ENCODE results near the gene TAS2R40. TPM values are rescaled to one million over a fixed set of nuclear protein-coding genes. Genes with fewer than 3 reads are reported as not detected.
"Not testable (repeated sequence)": the region's sequence is repeated elsewhere in the genome, so short reads cannot be mapped to it uniquely, and the experiment has no call there.

Gene TAS2R40
- total RNA-seq (not detected), polyA plus RNA-seq (not detected)

DNA sequence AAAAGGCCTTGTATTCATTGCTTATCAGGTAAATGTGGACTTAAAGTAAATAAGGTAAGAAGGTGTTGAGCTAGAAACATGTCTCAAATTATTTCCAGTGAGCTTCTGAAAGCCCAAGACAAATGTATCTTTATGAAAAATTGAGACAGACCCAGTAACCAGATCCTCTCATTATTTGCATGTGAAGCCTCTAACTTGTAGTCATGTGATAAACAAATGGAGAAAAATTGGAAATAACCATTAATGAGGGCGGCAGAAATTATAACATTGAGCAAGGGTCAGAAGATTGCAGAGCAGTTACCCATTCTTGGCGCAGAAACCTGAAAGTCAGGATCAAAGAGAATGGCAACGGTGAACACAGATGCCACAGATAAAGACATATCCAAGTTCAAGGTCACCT, at the start of gene TAS2R40:
Gene TAS2R40 (plus strand): TSS at position 301 of the 400 bp plus-strand sequence. CDS start 42 bp downstream, at position 343.
- Histone ChIP-seq H3K4me3 (ENCODE audit: low read length) (no peak within 1 kb of the TSS), H3K27me3 (ENCODE audit: insufficient read depth, low read length, poor library complexity, severe bottlenecking) (peaks cover 9% of the 10 kb centered on the region), H3K36me3 (ENCODE audit: insufficient read depth, low read length) (no peaks in the 10 kb centered on the region), H3K27ac (ENCODE audit: low read depth, low read length) (no peak within 1 kb of the TSS), H3K4me1 (ENCODE audit: insufficient read depth, low read length) (no peaks in the 10 kb centered on the region), H3K9me3 (ENCODE audit: low read length) (no peaks in the 10 kb centered on the region)
- no peak within 1 kb of the TSS for H3K27ac Mint-ChIP-seq
- H3K4me1 Mint-ChIP-seq = no peaks in the 10 kb centered on the region
- H3K9me3 Mint-ChIP-seq = no peaks in the 10 kb centered on the region
- no peak within 1 kb of the TSS for H3K4me3 Mint-ChIP-seq
- ChIA-PET CTCF (interaction anchor here (1.4 to 1.5 kb wide), 3 partner anchors 77 to 215 kb away, joined by 3 to 6 read pairs (median 3); no protein-coding TSS in a partner anchor), POLR2A (no interaction called here)
- no peak for DNase-seq
- H3K27me3 Mint-ChIP-seq = peaks cover 7 to 36% of the 10 kb centered on the region in 2 donors
- no peaks in the 10 kb centered on the region for H3K36me3 Mint-ChIP-seq

DNA sequence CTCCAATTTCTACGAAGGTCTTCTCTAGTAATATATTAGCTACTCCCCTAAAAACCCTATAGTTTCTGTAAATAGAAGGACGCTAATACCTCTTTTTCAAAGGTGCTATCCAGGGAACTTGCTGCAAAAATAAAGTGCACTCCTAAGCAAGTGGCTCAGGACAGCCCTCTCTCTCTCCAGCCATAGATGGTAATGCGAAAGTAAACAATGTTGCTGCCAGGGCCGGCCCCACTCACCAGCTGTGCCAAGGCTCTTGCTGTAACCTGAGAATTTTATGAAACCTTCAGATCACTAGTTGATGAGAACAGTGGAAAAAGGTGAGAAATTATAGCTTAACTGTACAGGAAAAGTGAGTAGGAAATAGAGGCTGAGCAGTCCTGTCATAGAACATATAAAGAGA, 49.5 kb upstream of the TAS2R40 start:
- Mint-ChIP-seq H3K9me3 (peaks cover 3 to 12% (median 7%) of the 10 kb centered on the region in 5 donors), H3K27me3 (peaks cover 21 to 49% of the 10 kb centered on the region in 2 donors), H3K27ac (no peak overlapping the region), H3K36me3 (no peaks in the 10 kb centered on the region), H3K4me1 (no peaks in the 10 kb centered on the region), H3K4me3 (no peak overlapping the region)
- CTCF ChIA-PET = no interaction called here
- DNase-seq = no peak
- no peak overlapping the region for H3K4me3 ChIP-seq (ENCODE audit: low read length)
- H3K36me3 ChIP-seq (ENCODE audit: insufficient read depth, low read length) = no peaks in the 10 kb centered on the region
- POLR2A ChIA-PET = no interaction called here
- H3K4me1 ChIP-seq (ENCODE audit: insufficient read depth, low read length) = no peaks in the 10 kb centered on the region
- no peaks in the 10 kb centered on the region for H3K9me3 ChIP-seq (ENCODE audit: low read length)
- H3K27ac ChIP-seq (ENCODE audit: low read depth, low read length) = no peak overlapping the region
- H3K27me3 ChIP-seq (ENCODE audit: insufficient read depth, low read length, poor library complexity, severe bottlenecking) = peaks cover 5% of the 10 kb centered on the region

DNA sequence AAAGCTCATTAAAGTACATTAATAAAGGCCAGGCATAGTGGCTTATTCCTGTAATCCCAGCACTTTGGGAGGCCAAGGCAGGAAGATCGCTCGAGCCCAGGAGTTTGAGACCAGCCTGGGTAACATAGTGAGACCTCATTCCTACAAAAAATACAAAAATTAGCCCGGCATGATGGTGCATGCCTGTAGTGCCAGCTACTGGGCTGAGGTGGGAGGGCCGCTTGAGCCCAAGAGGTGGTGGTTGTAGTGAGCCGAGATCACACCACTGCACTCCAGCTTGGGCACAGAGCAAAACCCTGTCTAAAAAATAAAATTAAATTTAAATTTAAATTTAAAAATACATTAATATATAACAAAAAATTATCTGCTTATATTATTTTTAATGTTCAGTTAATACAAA, 45.7 kb upstream of the TAS2R40 start:
- H3K36me3 Mint-ChIP-seq = no peaks in the 10 kb centered on the region
- POLR2A ChIA-PET = no interaction called here

DNA sequence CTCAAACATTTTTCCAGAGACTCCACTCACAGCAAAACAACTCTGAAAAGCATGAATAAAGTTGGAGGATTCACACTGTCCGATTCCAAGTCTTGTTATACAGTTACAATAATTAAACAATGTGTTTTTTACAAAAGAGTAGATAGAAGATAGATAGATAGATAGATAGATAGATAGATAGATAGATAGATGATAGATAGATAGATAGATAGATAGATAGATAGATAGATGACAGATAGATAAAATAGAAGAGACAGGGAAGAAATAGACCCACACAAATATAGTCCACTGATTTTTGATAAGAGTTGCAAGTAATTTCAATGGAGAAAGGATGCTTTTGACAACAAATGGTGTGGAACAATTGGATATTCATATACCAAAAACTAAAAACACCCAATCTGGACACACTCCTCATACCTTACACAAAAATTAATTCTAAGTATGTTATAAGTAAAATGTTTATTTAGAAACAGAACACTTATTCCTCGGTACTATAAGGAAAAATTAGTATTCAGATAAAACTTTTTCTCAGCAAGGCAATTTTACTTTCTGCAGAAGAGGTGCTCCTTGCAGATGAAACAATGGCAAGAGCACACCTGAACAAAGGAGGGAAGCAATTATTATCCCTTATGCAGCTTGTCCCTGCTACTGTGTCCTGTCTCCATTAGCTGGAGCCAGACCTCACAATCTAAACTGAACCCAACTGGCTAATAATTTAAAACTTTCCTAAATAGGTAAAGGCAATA, 44.3 kb upstream of the TAS2R40 start:
- POLR2A ChIA-PET = no interaction called here
- no peaks in the 10 kb centered on the region for H3K9me3 ChIP-seq (ENCODE audit: low read length)
- Mint-ChIP-seq H3K4me1 (no peaks in the 10 kb centered on the region), H3K27me3 (peaks cover 3 to 35% of the 10 kb centered on the region in 2 donors), H3K9me3 (peaks cover 13 to 30% (median 24%) of the 10 kb centered on the region in 5 donors), H3K27ac (no peak overlapping the region), H3K36me3 (no peaks in the 10 kb centered on the region), H3K4me3 (no peak overlapping the region)
- no peaks in the 10 kb centered on the region for H3K4me1 ChIP-seq (ENCODE audit: insufficient read depth, low read length)
- H3K27ac ChIP-seq (ENCODE audit: low read depth, low read length) = no peak overlapping the region
- no peak for DNase-seq
- H3K36me3 ChIP-seq (ENCODE audit: insufficient read depth, low read length) = no peaks in the 10 kb centered on the region
- no peaks in the 10 kb centered on the region for H3K27me3 ChIP-seq (ENCODE audit: insufficient read depth, low read length, poor library complexity, severe bottlenecking)
- CTCF ChIA-PET = no interaction called here
- no peak overlapping the region for H3K4me3 ChIP-seq (ENCODE audit: low read length)

More for the DNA sequence above, 45.7 kb upstream of the TAS2R40 start:
- no peak overlapping the region for H3K27ac ChIP-seq (ENCODE audit: low read depth, low read length)
- no peaks in the 10 kb centered on the region for H3K27me3 ChIP-seq (ENCODE audit: insufficient read depth, low read length, poor library complexity, severe bottlenecking)
- no peak for DNase-seq
- H3K4me3 ChIP-seq (ENCODE audit: low read length) = no peak overlapping the region
- no peak overlapping the region for H3K27ac Mint-ChIP-seq
- peaks cover 3 to 31% of the 10 kb centered on the region in 2 donors for H3K27me3 Mint-ChIP-seq
- no peaks in the 10 kb centered on the region for H3K9me3 ChIP-seq (ENCODE audit: low read length)
- no peaks in the 10 kb centered on the region for H3K4me1 Mint-ChIP-seq
- H3K9me3 Mint-ChIP-seq = peaks cover 13 to 26% (median 22%) of the 10 kb centered on the region in 5 donors
- no peaks in the 10 kb centered on the region for H3K4me1 ChIP-seq (ENCODE audit: insufficient read depth, low read length)
- H3K36me3 ChIP-seq (ENCODE audit: insufficient read depth, low read length) = no peaks in the 10 kb centered on the region
- CTCF ChIA-PET = no interaction called here
- H3K4me3 Mint-ChIP-seq = no peak overlapping the region

DNA sequence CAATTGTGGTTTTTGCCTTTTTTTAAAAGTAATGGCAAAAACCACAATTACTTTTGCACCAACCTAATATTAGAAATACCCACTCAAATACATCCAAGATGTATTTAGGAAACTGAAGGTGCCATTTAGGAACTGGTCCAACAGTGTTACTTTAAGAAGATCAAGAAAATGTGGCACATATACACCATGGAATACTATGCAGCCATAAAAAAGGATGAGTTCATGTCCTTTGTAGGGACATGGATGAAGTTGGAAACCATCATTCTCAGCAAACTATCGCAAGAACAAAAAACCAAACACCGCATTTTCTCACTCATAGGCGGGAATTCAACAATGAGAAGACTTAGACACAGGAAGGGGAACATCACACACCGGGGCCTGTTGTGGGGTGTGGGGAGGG, 41.1 kb upstream of the TAS2R40 start:
- H3K27ac Mint-ChIP-seq; H3K36me3 ChIP-seq (ENCODE audit: insufficient read depth, low read length); DNase-seq; H3K36me3 Mint-ChIP-seq; H3K4me1 ChIP-seq (ENCODE audit: insufficient read depth, low read length); H3K4me3 Mint-ChIP-seq; CTCF ChIA-PET; POLR2A ChIA-PET; H3K9me3 ChIP-seq (ENCODE audit: low read length); H3K4me1 Mint-ChIP-seq; H3K27me3 ChIP-seq (ENCODE audit: insufficient read depth, low read length, poor library complexity, severe bottlenecking); H3K4me3 ChIP-seq (ENCODE audit: low read length); H3K27ac ChIP-seq (ENCODE audit: low read depth, low read length): not testable (repeated sequence)
- peaks cover 13 to 28% (median 23%) of the 10 kb centered on the region in 5 donors for H3K9me3 Mint-ChIP-seq
- peaks cover 11 to 38% of the 10 kb centered on the region in 2 donors for H3K27me3 Mint-ChIP-seq

DNA sequence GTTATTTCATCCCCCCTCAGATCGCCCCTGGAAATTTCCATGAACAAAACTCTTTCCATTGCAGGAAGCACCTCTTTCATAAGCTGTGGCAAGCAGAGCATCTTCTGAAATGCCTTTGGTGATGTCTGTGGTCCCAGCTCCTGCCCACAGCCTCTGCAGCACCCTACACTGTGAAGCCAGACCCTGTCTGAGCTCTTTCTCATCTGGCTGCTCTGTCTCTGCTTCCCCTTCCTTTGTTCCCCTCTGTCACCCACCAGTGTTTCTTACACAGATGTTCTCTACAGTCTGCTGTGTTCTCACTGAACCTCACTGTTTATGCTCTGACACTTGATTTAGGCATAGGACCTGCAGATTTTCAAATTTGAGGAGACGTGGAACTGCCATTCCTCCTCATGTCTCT, 40.5 kb upstream of the TAS2R40 start:
- CTCF ChIA-PET = interaction anchor here (1.0 kb wide), 1 partner anchor 34 kb away, joined by 3 read pairs; no protein-coding TSS in a partner anchor
- peaks cover 13 to 28% (median 22%) of the 10 kb centered on the region in 5 donors for H3K9me3 Mint-ChIP-seq
- DNase-seq = no peak
- no peaks in the 10 kb centered on the region for H3K4me1 Mint-ChIP-seq
- H3K4me3 Mint-ChIP-seq = no peak overlapping the region
- peaks cover 11 to 43% of the 10 kb centered on the region in 2 donors for H3K27me3 Mint-ChIP-seq
- Histone ChIP-seq H3K27me3 (ENCODE audit: insufficient read depth, low read length, poor library complexity, severe bottlenecking) (no peaks in the 10 kb centered on the region), H3K9me3 (ENCODE audit: low read length) (no peaks in the 10 kb centered on the region), H3K27ac (ENCODE audit: low read depth, low read length) (no peak overlapping the region), H3K4me3 (ENCODE audit: low read length) (no peak overlapping the region), H3K4me1 (ENCODE audit: insufficient read depth, low read length) (no peaks in the 10 kb centered on the region), H3K36me3 (ENCODE audit: insufficient read depth, low read length) (no peaks in the 10 kb centered on the region)
- POLR2A ChIA-PET = no interaction called here
- H3K36me3 Mint-ChIP-seq = peaks cover 0 to 2% (median 0%) of the 10 kb centered on the region in 3 donors
- no peak overlapping the region for H3K27ac Mint-ChIP-seq

DNA sequence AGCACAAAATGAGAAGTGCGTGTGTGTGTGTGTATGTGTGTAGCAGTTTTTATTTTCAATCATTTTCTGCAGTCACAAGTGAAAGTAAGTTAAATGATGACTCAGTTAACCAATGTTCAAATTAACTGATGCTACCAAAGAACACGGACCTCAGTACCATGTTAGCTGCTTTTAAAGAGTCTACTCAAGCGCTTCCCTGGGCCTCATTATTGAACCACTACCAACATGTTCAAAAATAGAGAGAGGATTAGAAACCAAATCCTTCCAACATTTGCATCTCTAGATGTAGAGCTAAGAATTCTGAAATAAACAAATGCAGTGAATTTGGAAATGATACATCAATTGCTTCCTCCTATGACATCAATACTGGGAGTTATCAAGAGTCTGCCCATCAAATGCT, 38.8 kb upstream of the TAS2R40 start, which contains the start of gene TAS2R39:
Gene TAS2R39 (plus strand): TSS at position 396 of the 400 bp plus-strand sequence. CDS start 0 bp downstream, at position 396.
- H3K9me3 Mint-ChIP-seq = peaks cover 3 to 19% (median 15%) of the 10 kb centered on the region in 5 donors
- H3K4me1 Mint-ChIP-seq = no peaks in the 10 kb centered on the region
- no peak for DNase-seq
- ChIA-PET CTCF (no interaction called here), POLR2A (no interaction called here)
- H3K36me3 Mint-ChIP-seq = peaks cover 0 to 2% (median 0%) of the 10 kb centered on the region in 3 donors
- no peak within 1 kb of the TSS for H3K27ac Mint-ChIP-seq
- no peaks in the 10 kb centered on the region for H3K27me3 ChIP-seq (ENCODE audit: insufficient read depth, low read length, poor library complexity, severe bottlenecking)
- no peaks in the 10 kb centered on the region for H3K9me3 ChIP-seq (ENCODE audit: low read length)
- H3K4me3 ChIP-seq (ENCODE audit: low read length) = no peak within 1 kb of the TSS
- no peaks in the 10 kb centered on the region for H3K4me1 ChIP-seq (ENCODE audit: insufficient read depth, low read length)
- H3K36me3 ChIP-seq (ENCODE audit: insufficient read depth, low read length) = no peaks in the 10 kb centered on the region
- no peak within 1 kb of the TSS for H3K4me3 Mint-ChIP-seq
- H3K27ac ChIP-seq (ENCODE audit: low read depth, low read length) = no peak within 1 kb of the TSS
- H3K27me3 Mint-ChIP-seq = peaks cover 17 to 48% of the 10 kb centered on the region in 2 donors

DNA sequence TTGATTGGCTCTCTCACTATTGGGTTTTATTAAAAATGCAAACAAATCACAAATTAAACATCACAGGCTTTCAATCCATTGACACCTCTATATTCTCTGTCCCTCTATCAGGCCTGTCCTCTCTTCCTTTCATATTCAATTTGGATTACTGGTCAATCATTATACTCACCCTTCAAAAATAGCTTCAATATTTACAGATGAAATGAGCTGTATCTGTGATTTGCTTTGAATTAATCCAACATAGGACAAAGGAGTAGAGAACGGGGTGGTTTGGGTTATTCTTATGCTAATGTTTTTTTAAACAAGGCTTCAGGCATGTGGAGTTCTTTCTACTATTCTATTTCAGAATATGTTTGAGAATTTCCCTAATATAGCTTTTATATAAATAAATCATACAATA, 36.3 kb upstream of the TAS2R40 start:
- Mint-ChIP-seq H3K27ac (no peak overlapping the region), H3K27me3 (peaks cover 17 to 40% of the 10 kb centered on the region in 2 donors), H3K4me3 (no peak overlapping the region), H3K4me1 (no peaks in the 10 kb centered on the region), H3K9me3 (peaks cover 0 to 4% (median 2%) of the 10 kb centered on the region in 5 donors), H3K36me3 (peaks cover 0 to 2% (median 0%) of the 10 kb centered on the region in 3 donors)
- DNase-seq = no peak
- no peaks in the 10 kb centered on the region for H3K4me1 ChIP-seq (ENCODE audit: insufficient read depth, low read length)
- H3K4me3 ChIP-seq (ENCODE audit: low read length) = no peak overlapping the region
- CTCF ChIA-PET = no interaction called here
- no peaks in the 10 kb centered on the region for H3K36me3 ChIP-seq (ENCODE audit: insufficient read depth, low read length)
- POLR2A ChIA-PET = no interaction called here
- H3K27me3 ChIP-seq (ENCODE audit: insufficient read depth, low read length, poor library complexity, severe bottlenecking) = no peaks in the 10 kb centered on the region
- H3K27ac ChIP-seq (ENCODE audit: low read depth, low read length) = no peak overlapping the region
- no peaks in the 10 kb centered on the region for H3K9me3 ChIP-seq (ENCODE audit: low read length)
